UCSD-AML1 (cell line): ENCODE results near the gene TTPAL.

Source experiments
- DNase-seq: peaks from one replicate; lab custom pipeline; 2025; ENCODE audit not compliant: unreplicated experiment; lab: John Stamatoyannopoulos, UW

The TTPAL gene

GRCh38 chr20:44439318-44439717 is 36.4 kb upstream of the TTPAL start:
- no peak for DNase-seq

GRCh38 chr20:44442298-44443070 is 33.2 kb upstream of the TTPAL start:
- no peak for DNase-seq

- no peak for DNase-seq
These were observed 29.6 kb upstream of the TTPAL start for GRCh38 chr20:44445742-44446710.

GRCh38 chr20:44447827-44448419 is 27.8 kb upstream of the TTPAL start:
- no peak for DNase-seq

- DNase-seq = no peak
These were observed 26.7 kb upstream of the TTPAL start for GRCh38 chr20:44448753-44449546.

- no peak for DNase-seq
These were observed 25.8 kb upstream of the TTPAL start for GRCh38 chr20:44449864-44450263.

- no peak for DNase-seq
These were observed 25.3 kb upstream of the TTPAL start for GRCh38 chr20:44450281-44450889.

GRCh38 chr20:44450903-44451450 is 24.7 kb upstream of the TTPAL start:
- no peak for DNase-seq

GRCh38 chr20:44454306-44454963 is 21.2 kb upstream of the TTPAL start:
- no peak for DNase-seq

GRCh38 chr20:44455126-44455525 is 20.5 kb upstream of the TTPAL start:
- DNase-seq = no peak

GRCh38 chr20:44456611-44457010 is 19.1 kb upstream of the TTPAL start:
- no peak for DNase-seq

- DNase-seq = peak; percentile 43
These were observed 18.7 kb upstream of the TTPAL start for GRCh38 chr20:44457016-44457415.

GRCh38 chr20:44459271-44459670 is 16.4 kb upstream of the TTPAL start:
- DNase-seq = no peak

- no peak for DNase-seq
These were observed 14.9 kb upstream of the TTPAL start for GRCh38 chr20:44460795-44461141.

- no peak for DNase-seq
These were observed 14.4 kb upstream of the TTPAL start for GRCh38 chr20:44461142-44461802.

- DNase-seq = no peak
These were observed 13.9 kb upstream of the TTPAL start for GRCh38 chr20:44461803-44462174.

- DNase-seq = no peak
These were observed 12.2 kb upstream of the TTPAL start for GRCh38 chr20:44463466-44463865.

- DNase-seq = no peak
These were observed 11.2 kb upstream of the TTPAL start for GRCh38 chr20:44464514-44464913.

- no peak for DNase-seq
These were observed 10.6 kb upstream of the TTPAL start for GRCh38 chr20:44465001-44465560.
